ENCODE data around the gene CTDSPL.

Gene CTDSPL

GRCh38 chr3:37973246-37974054 is 111.8 kb downstream of the CTDSPL start:
- TF ChIP-seq POLR2A (IDR thresholded peaks at IDR 0.05; ENCODE audit: low read depth, low read length) (no peak), TAF1 (IDR thresholded peaks at IDR 0.05; ENCODE audit: borderline replicate concordance, low read depth, low read length) (no peak), POLR2AphosphoS5 (IDR thresholded peaks at IDR 0.05; ENCODE audit: low read depth, low read length) (no peak)
- DNase-seq (ENCODE audit: insufficient read length) (no peak), FAIRE-seq (no peak)

DNA sequence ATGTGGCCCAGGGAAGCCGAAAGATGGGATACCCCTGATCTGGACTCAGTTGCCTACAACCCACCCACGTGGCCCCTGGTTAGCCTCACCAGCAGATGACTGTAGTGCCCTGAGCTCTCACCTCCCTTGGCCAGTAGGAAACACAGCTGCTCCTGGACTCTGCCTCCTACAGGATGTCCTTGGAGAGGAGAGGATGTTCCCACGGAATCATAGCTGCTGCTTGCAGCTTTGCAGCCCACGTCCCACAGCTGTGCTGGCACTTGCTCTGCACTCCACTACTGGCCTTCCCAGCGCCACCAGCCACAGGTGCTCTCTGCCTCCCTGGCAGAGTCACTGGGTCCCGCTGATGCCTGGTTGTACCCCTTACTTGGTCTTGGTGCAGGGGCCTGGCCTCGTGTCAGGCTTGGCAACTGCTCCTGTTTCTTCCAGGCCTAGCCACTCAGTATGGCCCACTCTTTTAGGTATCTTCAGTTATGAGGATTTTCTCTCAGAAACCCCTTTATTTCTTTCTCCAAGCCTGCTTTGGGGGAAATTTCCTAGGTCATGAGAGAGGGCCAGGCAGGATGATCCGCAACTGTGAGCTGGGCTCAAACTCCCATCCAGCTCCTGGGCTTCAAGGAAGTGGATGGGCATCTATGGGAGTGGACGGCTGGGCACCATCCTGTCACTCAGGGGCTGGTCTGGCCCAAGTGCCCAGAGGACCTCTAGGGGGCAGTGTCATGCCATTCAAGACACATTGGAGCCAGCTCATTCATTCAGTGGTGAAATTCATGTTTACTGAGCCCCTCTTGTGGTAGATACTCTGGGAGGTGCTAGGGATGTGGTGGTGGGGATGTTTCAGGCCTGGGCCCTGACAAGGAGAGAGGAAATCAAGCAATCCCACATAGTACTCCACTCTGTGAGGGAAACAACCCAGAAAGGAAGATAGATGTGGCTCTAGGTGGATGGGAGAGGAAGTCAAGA is 112.7 kb downstream of the CTDSPL start:
- DNase-seq (ENCODE audit: insufficient read length) (peak; percentile 53), FAIRE-seq (peak; percentile 83)
- TF ChIP-seq POLR2AphosphoS5 (IDR thresholded peaks at IDR 0.05; ENCODE audit: low read depth, low read length) (no peak), TAF1 (IDR thresholded peaks at IDR 0.05; ENCODE audit: borderline replicate concordance, low read depth, low read length) (no peak), POLR2A (IDR thresholded peaks at IDR 0.05; ENCODE audit: low read depth, low read length) (no peak)

- TF ChIP-seq TAF1 (IDR thresholded peaks at IDR 0.05; ENCODE audit: borderline replicate concordance, low read depth, low read length) (no peak), POLR2AphosphoS5 (IDR thresholded peaks at IDR 0.05; ENCODE audit: low read depth, low read length) (no peak), POLR2A (IDR thresholded peaks at IDR 0.05; ENCODE audit: low read depth, low read length) (no peak)
Observed at GRCh38 chr3:37979541-37980461, 118.1 kb downstream of the CTDSPL start.

DNA sequence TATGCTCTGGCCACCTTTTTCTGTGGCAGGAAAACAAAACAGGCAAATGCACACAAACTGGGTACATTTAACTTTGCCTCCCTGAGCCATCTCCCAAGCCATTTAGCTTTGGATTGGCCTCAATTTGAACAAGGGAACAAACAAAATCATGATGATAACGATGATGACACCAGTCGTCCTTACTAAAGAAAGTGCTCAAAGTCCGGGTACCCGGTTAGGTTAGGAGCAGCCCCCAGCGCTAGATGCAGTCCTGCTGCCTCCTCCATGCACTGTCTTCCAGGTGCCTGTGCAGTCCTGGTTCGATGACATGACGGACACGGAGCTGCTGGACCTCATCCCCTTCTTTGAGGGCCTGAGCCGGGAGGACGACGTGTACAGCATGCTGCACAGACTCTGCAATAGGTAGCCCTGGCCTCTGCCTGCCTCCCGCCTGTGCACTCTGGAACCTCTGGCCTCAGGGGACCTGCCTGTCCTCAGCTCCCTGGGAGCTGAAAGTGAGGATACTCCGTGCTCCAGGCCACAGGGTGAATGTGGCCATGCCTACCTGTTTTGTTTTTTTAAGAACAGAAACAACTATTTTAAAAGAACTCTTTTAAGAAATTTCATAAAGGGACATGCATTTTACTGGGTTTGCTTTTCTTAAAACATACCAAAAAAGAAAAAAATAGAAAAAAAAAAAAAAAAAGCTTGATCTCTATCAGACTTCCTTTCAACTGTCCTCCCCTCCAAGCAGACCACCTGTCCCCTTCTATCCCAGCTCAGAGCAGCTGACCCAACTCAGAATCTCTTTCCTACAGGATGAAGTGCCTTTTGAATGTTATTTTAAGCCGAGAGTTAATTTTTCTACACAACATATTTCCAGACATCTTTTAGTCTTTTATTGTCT is 119.0 kb downstream of the CTDSPL start:
- TF ChIP-seq POLR2A (IDR thresholded peaks at IDR 0.05; ENCODE audit: low read depth, low read length): no peak
- no peak for TF ChIP-seq POLR2AphosphoS5 (IDR thresholded peaks at IDR 0.05; ENCODE audit: low read depth, low read length)
- no peak for TF ChIP-seq TAF1 (IDR thresholded peaks at IDR 0.05; ENCODE audit: borderline replicate concordance, low read depth, low read length)
- DNase-seq (ENCODE audit: insufficient read length): no peak
- FAIRE-seq: no peak

More at GRCh38 chr3:37979541-37980461, 118.1 kb downstream of the CTDSPL start:
- DNase-seq (ENCODE audit: insufficient read length): no peak
- no peak for FAIRE-seq

DNA sequence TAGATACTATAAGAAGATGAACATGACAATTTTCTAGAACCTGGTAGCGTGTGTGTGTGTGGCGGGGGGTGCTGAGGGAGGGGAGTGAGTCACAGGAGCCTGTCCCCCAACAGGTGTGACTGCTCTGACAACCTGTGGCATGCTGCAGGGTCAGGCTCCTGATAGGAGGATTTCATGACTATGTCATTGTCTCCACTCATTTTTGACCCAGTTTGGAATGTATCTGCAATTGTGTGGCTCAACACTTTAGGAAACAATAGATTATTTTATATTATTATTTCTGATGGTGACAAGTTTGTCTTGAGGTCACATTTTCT is 119.6 kb downstream of the CTDSPL start:
- DNase-seq (ENCODE audit: insufficient read length): no peak
- no peak for TF ChIP-seq POLR2AphosphoS5 (IDR thresholded peaks at IDR 0.05; ENCODE audit: low read depth, low read length)
- no peak for TF ChIP-seq POLR2A (IDR thresholded peaks at IDR 0.05; ENCODE audit: low read depth, low read length)
- no peak for TF ChIP-seq TAF1 (IDR thresholded peaks at IDR 0.05; ENCODE audit: borderline replicate concordance, low read depth, low read length)
- no peak for FAIRE-seq

DNA sequence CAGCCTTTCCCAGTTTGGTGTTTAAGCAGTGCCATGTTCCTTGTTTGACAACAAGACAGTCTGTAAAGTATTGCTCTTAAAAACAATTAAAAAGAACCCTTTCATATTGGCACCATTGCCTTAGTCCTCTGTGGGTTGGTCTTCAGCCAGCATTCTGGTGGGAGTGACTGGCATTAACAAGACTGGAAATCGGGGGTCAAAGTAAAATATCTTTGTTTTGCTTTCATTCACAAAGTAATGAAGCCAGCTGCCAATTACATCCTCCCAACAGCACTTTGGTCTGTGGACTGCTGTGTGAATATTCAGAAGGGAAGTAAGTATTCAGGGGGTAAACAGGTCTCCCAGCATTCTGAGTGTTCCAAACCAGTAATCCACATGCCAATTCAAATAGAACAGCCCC is 120.7 kb downstream of the CTDSPL start:
- no peak for TF ChIP-seq TAF1 (IDR thresholded peaks at IDR 0.05; ENCODE audit: borderline replicate concordance, low read depth, low read length)
- TF ChIP-seq POLR2A (IDR thresholded peaks at IDR 0.05; ENCODE audit: low read depth, low read length): no peak
- no peak for TF ChIP-seq POLR2AphosphoS5 (IDR thresholded peaks at IDR 0.05; ENCODE audit: low read depth, low read length)
- no peak for FAIRE-seq

DNA sequence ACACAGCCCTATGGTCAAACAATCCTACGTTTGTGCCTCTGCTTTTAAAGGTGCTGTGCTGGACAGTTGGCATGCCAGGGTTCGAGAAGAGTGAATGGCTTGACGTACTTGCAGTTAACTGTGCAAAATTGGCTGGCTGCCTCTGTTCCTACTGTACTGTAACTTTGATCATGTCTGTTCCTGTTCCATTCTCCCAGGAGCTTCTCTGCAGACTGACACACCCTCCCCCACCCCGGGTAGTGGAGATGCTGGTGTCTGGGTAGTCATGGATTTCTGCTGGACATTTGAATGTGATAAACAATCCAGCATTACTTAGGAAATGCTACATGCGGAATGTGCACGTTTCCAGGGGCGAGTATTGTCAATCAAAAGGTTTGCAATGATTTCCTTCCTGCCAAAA is 122.4 kb downstream of the CTDSPL start:
- no peak for FAIRE-seq
- TF ChIP-seq TAF1 (IDR thresholded peaks at IDR 0.05; ENCODE audit: borderline replicate concordance, low read depth, low read length): no peak
- TF ChIP-seq POLR2A (IDR thresholded peaks at IDR 0.05; ENCODE audit: low read depth, low read length): no peak
- TF ChIP-seq POLR2AphosphoS5 (IDR thresholded peaks at IDR 0.05; ENCODE audit: low read depth, low read length): no peak
- DNase-seq (ENCODE audit: insufficient read length): no peak

More for the DNA sequence above, 120.7 kb downstream of the CTDSPL start:
- DNase-seq (ENCODE audit: insufficient read length): no peak

GRCh38 chr3:37984596-37984995 is 122.9 kb downstream of the CTDSPL start:
- DNase-seq (ENCODE audit: insufficient read length) (no peak), FAIRE-seq (no peak)
- TF ChIP-seq POLR2A (IDR thresholded peaks at IDR 0.05; ENCODE audit: low read depth, low read length) (no peak), TAF1 (IDR thresholded peaks at IDR 0.05; ENCODE audit: borderline replicate concordance, low read depth, low read length) (no peak), POLR2AphosphoS5 (IDR thresholded peaks at IDR 0.05; ENCODE audit: low read depth, low read length) (no peak)

GRCh38 chr3:37985637-37986320 is 124.1 kb downstream of the CTDSPL start:
- FAIRE-seq: no peak
- no peak for DNase-seq (ENCODE audit: insufficient read length)
- TF ChIP-seq POLR2AphosphoS5 (IDR thresholded peaks at IDR 0.05; ENCODE audit: low read depth, low read length) (no peak), POLR2A (IDR thresholded peaks at IDR 0.05; ENCODE audit: low read depth, low read length) (no peak), TAF1 (IDR thresholded peaks at IDR 0.05; ENCODE audit: borderline replicate concordance, low read depth, low read length) (no peak)

Measured in GM12892 (cell line).